Prostate gland (tissue), 2 donors: Measurements from ENCODE around the gene ITGB8. TPM values are rescaled to one million over a fixed set of nuclear protein-coding genes. Genes with fewer than 3 reads are reported as not detected.

Experiments used
- DNase-seq: peaks from one replicate; pipeline ENCODE4 v3.0.0-alpha.2; 2019; ENCODE audit warnings: low spot score
- H3K27ac ChIP-seq, 2 donors: fragments of 200-600 bp; sonication (generic); 2 replicates each; pipeline ENCODE4 v1.5.1; 2017 to 2019
- H3K27me3 ChIP-seq: fragments of 200-600 bp; sonication (generic); replicated peaks from 2 replicates; pipeline ENCODE4 v1.5.1; 2019; ENCODE audit not compliant: insufficient read depth
- H3K36me3 ChIP-seq, 2 donors: fragments of 200-600 bp; sonication (generic); 1 replicate in 1 of 2; 2 replicates in 1 of 2; pipeline versions ENCODE4 v1.5.1 to v1.8.1; 2017 to 2019
- H3K4me1 ChIP-seq: fragments of 200-600 bp; sonication (generic); replicated peaks from 2 replicates; pipeline ENCODE4 v1.5.1; 2019
- H3K4me3 ChIP-seq, 2 donors: fragments of 200-600 bp; sonication (generic); 2 replicates each; pipeline ENCODE4 v1.5.1; 2017 to 2019
- H3K9me3 ChIP-seq: fragments of 200-600 bp; sonication (generic); 2 replicates; pipeline ENCODE4 v1.5.1; 2017
- CTCF ChIP-seq, 4 experiments: fragments of 200-600 bp in 2 of 4; fragments of 450-650 bp in 2 of 4; sonication (generic) in 2 of 4; IDR thresholded peaks; 1 replicate in 3 of 4; 2 replicates in 1 of 4; pipeline ENCODE4 v1.5.1; 2016 to 2019; ENCODE audit warnings: antibody characterized with exemption in 4 of 4, mild to moderate bottlenecking in 2 of 4, moderate library complexity in 2 of 4
- POLR2A ChIP-seq: fragments of 450-650 bp; IDR thresholded peaks from one replicate; pipeline ENCODE4 v1.6.1; 2016; ENCODE audit warnings: antibody characterized with exemption, mild to moderate bottlenecking
- POLR2AphosphoS5 ChIP-seq: sonication (generic); formaldehyde crosslinking; IDR thresholded peaks from one replicate; pipeline ENCODE4 v1.6.1; 2017; ENCODE audit warnings: antibody characterized with exemption
- WGBS: methylation state at CpG from one replicate; pipeline ENCODE4 v1.1.5; 2018; 5-methylcytosine and 5-hydroxymethylcytosine counted together
- intact Hi-C: fragments of 100-400 bp; cut with DNase I; formaldehyde crosslinking; loops from one replicate; pipeline ENCODE4 v1.14.2; 2022
- total RNA-seq, 2 donors: library from RNA; depleted of rRNA; stranded (reverse); fragments of >200 nt; gene quantifications; one replicate each; pipeline ENCODE4 v1.1.0, GENCODE V29; 2016

ITGB8 gene
- total RNA-seq, 2 donors from 2014 or later, result 50.3 to 99.5 TPM

- intact Hi-C loops, result no loop called here
- H3K27ac ChIP-seq, result no peak overlapping the region
- no peak overlapping the region for H3K4me3 ChIP-seq
- H3K4me1 ChIP-seq, result no peaks in the 10 kb centered on the region
- H3K9me3 ChIP-seq, result no peaks in the 10 kb centered on the region
- TF ChIP-seq POLR2AphosphoS5 (no peak), CTCF (IDR thresholded peaks at IDR 0.05) (peak in 1 of 4 experiments; percentile 3), POLR2A (no peak)
- no peak for DNase-seq
- no peaks in the 10 kb centered on the region for H3K36me3 ChIP-seq
- H3K27me3 ChIP-seq, result no peaks in the 10 kb centered on the region
- WGBS, result 88% methylated on average over 2 of the region's 2 CpGs
Observed at GRCh38 chr7:20311743-20312042, 19.0 kb upstream of the ITGB8 start.

GRCh38 chr7:20312562-20312961 is 18.1 kb upstream of the ITGB8 start:
- no peak for TF ChIP-seq POLR2A
- peak; percentile 20 for TF ChIP-seq POLR2AphosphoS5
- intact Hi-C loops, result no loop called here
- no peak overlapping the region for H3K4me3 ChIP-seq
- H3K9me3 ChIP-seq, result no peaks in the 10 kb centered on the region
- no peaks in the 10 kb centered on the region for H3K27me3 ChIP-seq
- H3K36me3 ChIP-seq, result no peaks in the 10 kb centered on the region
- H3K4me1 ChIP-seq, result no peaks in the 10 kb centered on the region
- no peak for DNase-seq
- WGBS, result 32% methylated on average over 2 of the region's 2 CpGs
- H3K27ac ChIP-seq, result no peak overlapping the region

- no peaks in the 10 kb centered on the region for H3K9me3 ChIP-seq
- no peak overlapping the region for H3K27ac ChIP-seq
- intact Hi-C loops, result no loop called here
- no peaks in the 10 kb centered on the region for H3K27me3 ChIP-seq
- no peak overlapping the region for H3K4me3 ChIP-seq
- WGBS, result 93% methylated on average over 1 of the region's 1 CpG
- H3K36me3 ChIP-seq, result no peaks in the 10 kb centered on the region
- TF ChIP-seq POLR2A (no peak), POLR2AphosphoS5 (no peak), CTCF (IDR thresholded peaks at IDR 0.05) (no peak)
- DNase-seq, result no peak
- H3K4me1 ChIP-seq, result no peaks in the 10 kb centered on the region
Observed at GRCh38 chr7:20313626-20314025, 17.1 kb upstream of the ITGB8 start.

- no peaks in the 10 kb centered on the region for H3K9me3 ChIP-seq
- TF ChIP-seq POLR2A, result no peak
- no peak for TF ChIP-seq CTCF (IDR thresholded peaks at IDR 0.05)
- no peak for TF ChIP-seq POLR2AphosphoS5
- H3K27ac ChIP-seq, result no peak overlapping the region
- H3K36me3 ChIP-seq, result no peaks in the 10 kb centered on the region
- intact Hi-C loops, result no loop called here
- no peaks in the 10 kb centered on the region for H3K4me1 ChIP-seq
- DNase-seq, result no peak
- 78% methylated on average over 2 of the region's 2 CpGs for WGBS
- H3K4me3 ChIP-seq, result no peak overlapping the region
- H3K27me3 ChIP-seq, result no peaks in the 10 kb centered on the region
Observed at GRCh38 chr7:20314198-20314597, 16.5 kb upstream of the ITGB8 start.

GRCh38 chr7:20316706-20317105 is 14.0 kb upstream of the ITGB8 start:
- intact Hi-C loops, result no loop called here
- Histone ChIP-seq H3K36me3 (no peaks in the 10 kb centered on the region), H3K9me3 (no peaks in the 10 kb centered on the region), H3K4me3 (no peak overlapping the region), H3K4me1 (no peaks in the 10 kb centered on the region), H3K27ac (no peak overlapping the region), H3K27me3 (no peaks in the 10 kb centered on the region)
- 41% methylated on average over 4 of the region's 4 CpGs for WGBS
- DNase-seq, result no peak
- no peak for TF ChIP-seq POLR2AphosphoS5
- no peak for TF ChIP-seq CTCF (IDR thresholded peaks at IDR 0.05)
- no peak for TF ChIP-seq POLR2A
